ENCODE results near the gene SLC23A3.

DNA sequence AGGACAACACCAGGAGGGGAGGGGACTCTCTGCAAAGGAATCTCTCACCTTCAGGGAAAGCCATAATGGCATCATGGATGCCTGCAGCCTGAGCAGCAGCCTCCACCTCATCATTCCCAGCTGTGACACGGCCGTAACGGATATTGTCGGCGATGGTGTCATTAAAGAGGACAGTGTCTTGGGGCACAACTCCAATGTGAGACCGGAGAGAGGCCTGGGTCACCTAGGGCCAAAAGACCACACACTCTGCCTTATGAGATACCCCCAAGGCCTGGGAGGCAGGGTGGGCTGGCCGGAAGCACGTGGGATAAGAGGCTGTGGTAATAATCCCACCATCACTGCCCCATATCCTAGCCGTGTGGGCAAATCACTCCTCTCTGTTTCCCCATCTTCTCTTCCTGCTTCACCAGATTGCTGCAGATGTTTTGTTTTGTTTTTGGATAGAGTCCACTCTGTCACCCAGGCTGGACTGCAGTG is 41.1 kb upstream of the SLC23A3 start:
- TF ChIP-seq, protein P1, sequence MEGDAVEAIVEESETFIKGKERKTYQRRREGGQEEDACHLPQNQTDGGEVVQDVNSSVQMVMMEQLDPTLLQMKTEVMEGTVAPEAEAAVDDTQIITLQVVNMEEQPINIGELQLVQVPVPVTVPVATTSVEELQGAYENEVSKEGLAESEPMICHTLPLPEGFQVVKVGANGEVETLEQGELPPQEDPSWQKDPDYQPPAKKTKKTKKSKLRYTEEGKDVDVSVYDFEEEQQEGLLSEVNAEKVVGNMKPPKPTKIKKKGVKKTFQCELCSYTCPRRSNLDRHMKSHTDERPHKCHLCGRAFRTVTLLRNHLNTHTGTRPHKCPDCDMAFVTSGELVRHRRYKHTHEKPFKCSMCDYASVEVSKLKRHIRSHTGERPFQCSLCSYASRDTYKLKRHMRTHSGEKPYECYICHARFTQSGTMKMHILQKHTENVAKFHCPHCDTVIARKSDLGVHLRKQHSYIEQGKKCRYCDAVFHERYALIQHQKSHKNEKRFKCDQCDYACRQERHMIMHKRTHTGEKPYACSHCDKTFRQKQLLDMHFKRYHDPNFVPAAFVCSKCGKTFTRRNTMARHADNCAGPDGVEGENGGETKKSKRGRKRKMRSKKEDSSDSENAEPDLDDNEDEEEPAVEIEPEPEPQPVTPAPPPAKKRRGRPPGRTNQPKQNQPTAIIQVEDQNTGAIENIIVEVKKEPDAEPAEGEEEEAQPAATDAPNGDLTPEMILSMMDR (IDR thresholded peaks at IDR 0.05 in 2 of 3, conservative IDR thresholded peaks at IDR 0.05 in 1 of 3; ENCODE audit: insufficient read depth in 2 of 3, low read depth in 1 of 3, low read length in 3 of 3): no peak
- TF ChIP-seq CREB1 (IDR thresholded peaks at IDR 0.05) (no peak), CREB1 (CRISPR knock-in tag; IDR thresholded peaks at IDR 0.05) (no peak), POLR2A (conservative IDR thresholded peaks at IDR 0.05) (no peak), MYC (IDR thresholded peaks at IDR 0.05; ENCODE audit: low read depth, low read length) (no peak), MYC (CRISPR knock-in tag; IDR thresholded peaks at IDR 0.05; ENCODE audit: borderline replicate concordance, low read depth) (no peak), RNF2 (IDR thresholded peaks at IDR 0.05) (no peak), SIN3A (IDR thresholded peaks at IDR 0.05; ENCODE audit: borderline replicate concordance in 2 of 2, control insufficient read depth in 1 of 2, low read depth in 2 of 2, low read length in 2 of 2) (no peak)
